IMR-90 (cell line): ENCODE measurements around the gene PTPRH. TPM values are rescaled to one million over a fixed set of nuclear protein-coding genes. Genes with fewer than 3 reads are reported as not detected.
"Not testable (repeated sequence)": the region's sequence is repeated elsewhere in the genome, so short reads cannot be mapped to it uniquely, and the experiment has no call there.

Source experiments
- ATAC-seq: fragments of 200-7000 bp; cut with Tn5 transposase; 2 replicates; pipeline ENCODE4 v1.9.1; 2020; ENCODE audit warnings: low read depth, mild to moderate bottlenecking, moderate library complexity
- BruUV-seq: library from RNA; stranded (reverse); fragments of 400-500 nt; replicated peaks from 2 replicates; lab custom pipeline; 2021; lab: Mats Ljungman, UMichigan
- CTCF ChIA-PET: fragments of 300-600 bp; formaldehyde crosslinking; extraction: SDS; loops from one replicate; lab custom pipeline; 2021; ENCODE audit warnings: antibody characterized with exemption; lab: Yijun Ruan, JAX
- POLR2A ChIA-PET: fragments of 300-600 bp; sonication (Branson Sonifier 250); formaldehyde crosslinking; loops from one replicate; lab custom pipeline; 2022; ENCODE audit warnings: antibody characterized with exemption; ENCODE audit not compliant: unreplicated experiment; lab: Charles Lee
- DNase-seq: peaks from one replicate; pipeline ENCODE4 v3.0.0; 2013
- H2AFZ ChIP-seq: replicated peaks from 2 replicates; pipeline ENCODE3; 2013; ENCODE audit warnings: low read length, mild to moderate bottlenecking; ENCODE audit not compliant: poor library complexity
- H2AK5ac ChIP-seq: 2 replicates; pipeline ENCODE4 v1.6.1; 2013; ENCODE audit warnings: low read depth, low read length, inconsistent platforms
- H2AK9ac ChIP-seq: replicated peaks from 2 replicates; pipeline ENCODE3; 2013; ENCODE audit warnings: mild to moderate bottlenecking, low read depth, low read length, moderate library complexity; ENCODE audit not compliant: poor library complexity
- H2BK120ac ChIP-seq: 2 replicates; pipeline ENCODE4 v1.6.1; 2013; ENCODE audit warnings: low read depth, low read length, inconsistent platforms
- H2BK15ac ChIP-seq: 3 replicates; pipeline ENCODE4 v1.6.1; 2013; ENCODE audit warnings: low read depth, low read length, inconsistent platforms
- H2BK20ac ChIP-seq: 2 replicates; pipeline ENCODE4 v1.6.1; 2013; ENCODE audit warnings: low read depth, mild to moderate bottlenecking, inconsistent platforms, low read length, moderate library complexity
- H2BK5ac ChIP-seq: 2 replicates; pipeline ENCODE4 v1.6.1; 2013; ENCODE audit warnings: mild to moderate bottlenecking, low read depth, low read length, inconsistent platforms; ENCODE audit not compliant: poor library complexity, severe bottlenecking
- H3K14ac ChIP-seq: replicated peaks from 2 replicates; pipeline ENCODE4 v1.6.1; 2013; ENCODE audit warnings: low read depth, low read length, inconsistent platforms
- H3K18ac ChIP-seq: 2 replicates; pipeline ENCODE4 v1.6.1; 2013; ENCODE audit warnings: low read depth, low read length, control low read depth
- H3K23ac ChIP-seq: 2 replicates; pipeline ENCODE4 v1.6.1; 2013; ENCODE audit warnings: low read depth, low read length, inconsistent platforms
- H3K27ac ChIP-seq: 2 replicates; pipeline ENCODE4 v1.5.1; 2013; ENCODE audit warnings: mild to moderate bottlenecking, control low read depth, low read length; ENCODE audit not compliant: insufficient read depth
- H3K27me3 ChIP-seq: 2 replicates; pipeline ENCODE4 v1.6.1; 2013; ENCODE audit warnings: low read length; ENCODE audit not compliant: control insufficient read depth, insufficient read depth
- H3K36me3 ChIP-seq: 2 replicates; pipeline ENCODE4 v1.6.1; 2013; ENCODE audit warnings: low read length, mixed read lengths; ENCODE audit not compliant: control insufficient read depth, insufficient read depth
- H3K4ac ChIP-seq: 2 replicates; pipeline ENCODE4 v1.6.1; 2013; ENCODE audit warnings: low read depth, low read length, inconsistent platforms
- H3K4me1 ChIP-seq: 2 replicates; pipeline ENCODE4 v1.6.1; 2013; ENCODE audit warnings: low read length, mixed read lengths; ENCODE audit not compliant: control insufficient read depth, insufficient read depth
- H3K4me2 ChIP-seq: 2 replicates; pipeline ENCODE4 v1.6.1; 2013; ENCODE audit warnings: low read depth, mild to moderate bottlenecking, control low read depth, low read length, moderate library complexity
- H3K4me3 ChIP-seq: 2 replicates; pipeline ENCODE4 v1.5.1; 2013; ENCODE audit warnings: low read depth, mild to moderate bottlenecking, control low read depth, low read length, moderate library complexity; ENCODE audit not compliant: insufficient read depth
- H3K56ac ChIP-seq: 2 replicates; pipeline ENCODE4 v1.6.1; 2013; ENCODE audit warnings: low read length, inconsistent platforms; ENCODE audit not compliant: insufficient read depth; ENCODE audit errors: extremely low read depth
- H3K79me1 ChIP-seq, 2 experiments: 2 replicates each; pipeline ENCODE4 v1.6.1; 2013; ENCODE audit warnings: low read length in 2 of 2, inconsistent platforms in 1 of 2, low read depth in 1 of 2
- H3K9ac ChIP-seq: 2 replicates; pipeline ENCODE4 v1.6.1; 2013; ENCODE audit warnings: low read depth, low read length, control low read depth
- H3K9me1 ChIP-seq: 2 replicates; pipeline ENCODE4 v1.6.1; 2013; ENCODE audit warnings: low read length, inconsistent platforms; ENCODE audit not compliant: insufficient read depth
- H3K9me3 ChIP-seq: 2 replicates; pipeline ENCODE4 v1.6.1; 2013; ENCODE audit warnings: low read length; ENCODE audit not compliant: control insufficient read depth, insufficient read depth
- H4K20me1 ChIP-seq: 2 replicates; pipeline ENCODE4 v1.6.1; 2013; ENCODE audit warnings: low read length, inconsistent platforms; ENCODE audit not compliant: insufficient read depth
- H4K5ac ChIP-seq: 2 replicates; pipeline ENCODE4 v1.6.1; 2013; ENCODE audit warnings: mild to moderate bottlenecking, low read depth, low read length, control low read depth
- H4K8ac ChIP-seq, 2 experiments: 2 replicates each; pipeline ENCODE4 v1.6.1; 2013; ENCODE audit warnings: low read depth in 2 of 2, low read length in 2 of 2, control low read depth in 1 of 2, inconsistent platforms in 1 of 2
- H4K91ac ChIP-seq: 2 replicates; pipeline ENCODE4 v1.6.1; 2013; ENCODE audit warnings: low read depth, low read length, inconsistent platforms; ENCODE audit not compliant: insufficient read depth
- CTCF ChIP-seq: conservative IDR thresholded peaks from 2 replicates; pipeline ENCODE4 v1.5.1; 2012; ENCODE audit warnings: mild to moderate bottlenecking, low read depth, low read length, improper control_type of control experiment
- RAD21 ChIP-seq: IDR thresholded peaks from 2 replicates; pipeline ENCODE4 v1.6.1; 2012; ENCODE audit warnings: low read length, improper control_type of control experiment
- WGBS, 2 experiments: methylation state at CpG; one replicate each; pipeline versions ENCODE4 v1.1.5 to v1.1.7; 2013; ENCODE audit warnings: missing lambda C conversion rate in 2 of 2; ENCODE audit not compliant: insufficient read length in 1 of 2; ENCODE audit errors: extremely low coverage in 2 of 2; 5-methylcytosine and 5-hydroxymethylcytosine counted together
- dilution Hi-C: fragments of 300-500 bp; cut with HindIII; formaldehyde crosslinking; loops from one replicate; pipeline ENCODE4 v1.14.3; 2018; ENCODE audit warnings: low sequenced_read_pairs; ENCODE audit not compliant: unreplicated experiment
- in situ Hi-C: fragments of 300-500 bp; cut with MboI; formaldehyde crosslinking; loops from 3 replicates; pipeline ENCODE4 v1.14.3; 2019; ENCODE audit warnings: low sequenced_read_pairs, inconsistent platforms, mixed read lengths
- intact Hi-C: fragments of 100-400 bp; cut with micrococcal nuclease; formaldehyde crosslinking; loops from 2 replicates; pipeline ENCODE4 v1.10.0; 2022
- polyA plus RNA-seq, 3 experiments: library from polyadenylated mRNA; depleted of rRNA; stranded (reverse); fragments of >200 nt; gene quantifications; 2 replicates each; pipeline ENCODE4 v1.2.3, GENCODE V29; 2012; ENCODE audit warnings: low replicate concordance in 1 of 3
- total RNA-seq: library from RNA; depleted of rRNA; stranded (reverse); fragments of >200 nt; gene quantifications from 2 replicates; pipeline ENCODE4 v1.2.3, GENCODE V29; 2012

PTPRH gene
- total and polyA plus RNA-seq, 2 of the 4 experiments (the other 2 are of a cell fraction) = 1.3 to 3.4 TPM

GRCh38 chr19:55202199-55202598, 7.1 kb downstream of the PTPRH start:
- H3K56ac ChIP-seq, H3K79me1 ChIP-seq, H3K4ac ChIP-seq, DNase-seq, H2AK5ac ChIP-seq, H2BK120ac ChIP-seq, H3K4me2 ChIP-seq, H3K14ac ChIP-seq, H2BK15ac ChIP-seq, H2BK20ac ChIP-seq, H2BK5ac ChIP-seq, H4K5ac ChIP-seq, H4K91ac ChIP-seq, H3K9me1 ChIP-seq, H3K4me3 ChIP-seq, intact Hi-C loops, ATAC-seq, H4K8ac ChIP-seq, BruUV-seq, H3K18ac ChIP-seq, H3K27ac ChIP-seq, CTCF ChIA-PET, H3K36me3 ChIP-seq, H3K9ac ChIP-seq, H4K20me1 ChIP-seq, H2AK9ac ChIP-seq, POLR2A ChIA-PET, H3K27me3 ChIP-seq, H3K4me1 ChIP-seq, dilution Hi-C loops, in situ Hi-C loops, H2AFZ ChIP-seq, H3K23ac ChIP-seq, H3K9me3 ChIP-seq: not testable (repeated sequence)
- TF ChIP-seq CTCF = 0 out of 2 replicates have a peak, but pooled peaks have one; percentile 11
- TF ChIP-seq RAD21 = peak; percentile 12; the same call in 1 of the 2 replicates
- WGBS, 2 experiments = no CpG with 5 or more reads among the region's 10 CpGs
